Activated CD4-positive, alpha-beta T cell treated with anti-CD3 and anti-CD28 coated beads, Interleukin-2, amount 50 U/mL, for 16 hours (primary cell): ENCODE measurements around the gene F8.
"Not testable (repeated sequence)": the region's sequence is repeated elsewhere in the genome, so short reads cannot be mapped to it uniquely, and the experiment has no call there.

ENCODE experiments used
- DNase-seq: peaks from one replicate; pipeline ENCODE4 v3.0.0-alpha.2; 2020

Gene F8

DNA sequence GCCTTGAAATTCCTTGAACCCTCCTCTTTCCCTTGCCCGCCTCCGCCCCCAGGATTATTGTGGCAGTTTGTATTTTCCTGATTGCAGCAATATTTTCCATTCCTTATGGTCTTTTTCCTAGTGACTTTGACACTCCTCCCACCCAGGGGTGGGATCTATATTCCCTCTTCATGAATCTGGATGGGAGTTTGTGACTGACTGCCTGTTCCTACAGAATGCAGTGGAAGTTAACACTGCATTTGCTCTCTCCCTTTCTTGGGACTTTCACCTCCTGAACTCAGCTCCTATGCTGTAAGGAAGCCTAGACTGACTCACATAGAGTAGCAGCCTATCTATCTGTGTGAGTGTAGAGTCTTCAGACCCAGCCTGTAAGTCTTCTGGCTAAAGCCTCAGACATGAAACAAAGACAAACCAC, 6.4 kb upstream of the F8 start:
- DNase-seq: no peak

GRCh38 chrX:155028129-155028528, 5.6 kb upstream of the F8 start:
- peak; percentile 11 for DNase-seq

GRCh38 chrX:155027509-155028066, 5.1 kb upstream of the F8 start:
- peak; percentile 36 for DNase-seq

- DNase-seq: peak; percentile 93
These were observed 4.4 kb upstream of the F8 start, which contains the start of gene FUNDC2 for GRCh38 chrX:155026727-155027508. Gene FUNDC2, plus strand, starts transcription at chrX:155026844. Its CDS starts 95 bp downstream, at chrX:155026939.

DNA sequence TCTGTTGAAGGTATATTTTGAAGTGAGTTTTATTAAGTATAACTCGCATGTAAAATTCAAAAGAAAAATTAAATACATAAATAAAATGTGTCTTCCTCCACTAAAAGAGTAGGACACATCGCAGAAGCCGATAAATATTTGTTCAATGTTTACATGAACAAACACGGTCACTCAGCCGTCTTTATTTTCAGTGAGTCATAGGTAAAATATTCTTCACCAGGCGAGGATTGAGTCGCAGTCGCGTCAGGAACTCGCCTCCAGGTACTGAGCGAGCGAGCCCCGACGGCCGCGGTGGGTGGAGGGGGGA, 3.9 kb upstream of the F8 start:
- DNase-seq: no peak

DNA sequence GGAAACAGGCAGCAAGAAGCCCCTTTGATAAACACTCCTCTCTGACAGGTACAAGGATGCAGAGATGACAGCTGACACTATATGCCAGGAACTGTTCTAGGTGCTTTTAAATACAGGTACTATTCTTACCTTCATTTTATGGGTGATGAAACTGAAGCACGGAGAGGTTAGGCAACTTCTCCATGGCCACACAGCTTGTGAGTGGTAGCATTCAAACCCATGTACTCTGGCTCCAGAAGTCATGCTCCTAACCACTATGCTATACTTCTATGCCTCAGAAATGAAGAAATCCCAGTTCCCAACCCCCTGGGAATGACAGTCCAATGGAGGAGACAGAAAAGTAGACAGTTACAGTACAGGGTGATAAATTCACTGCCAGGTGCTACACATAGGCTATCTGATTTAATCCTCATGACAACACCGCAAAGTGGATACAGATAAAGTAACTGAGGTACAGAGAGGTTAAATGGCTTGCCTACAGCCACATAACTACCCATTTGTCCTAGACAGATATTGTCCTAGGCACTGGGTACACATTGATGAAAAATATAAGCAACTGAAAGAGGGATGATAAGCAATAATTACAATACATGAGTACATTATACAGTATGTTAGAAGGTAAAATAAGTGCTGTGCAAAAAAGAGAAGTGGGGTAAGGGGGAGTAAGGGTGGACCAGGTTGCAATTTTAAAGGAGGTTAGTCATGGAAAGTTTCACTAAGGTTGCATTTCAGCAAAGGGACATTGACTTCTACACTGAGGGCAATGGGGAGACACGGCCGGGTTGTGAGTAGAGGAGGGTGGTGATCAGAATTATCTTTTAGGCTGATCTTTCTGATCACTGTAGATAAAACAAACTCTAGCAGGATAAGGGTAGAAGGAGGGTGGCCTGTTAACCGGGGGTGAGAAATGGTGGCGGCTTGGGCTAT, 1.6 kb upstream of the F8 start:
- no peak for DNase-seq

DNA sequence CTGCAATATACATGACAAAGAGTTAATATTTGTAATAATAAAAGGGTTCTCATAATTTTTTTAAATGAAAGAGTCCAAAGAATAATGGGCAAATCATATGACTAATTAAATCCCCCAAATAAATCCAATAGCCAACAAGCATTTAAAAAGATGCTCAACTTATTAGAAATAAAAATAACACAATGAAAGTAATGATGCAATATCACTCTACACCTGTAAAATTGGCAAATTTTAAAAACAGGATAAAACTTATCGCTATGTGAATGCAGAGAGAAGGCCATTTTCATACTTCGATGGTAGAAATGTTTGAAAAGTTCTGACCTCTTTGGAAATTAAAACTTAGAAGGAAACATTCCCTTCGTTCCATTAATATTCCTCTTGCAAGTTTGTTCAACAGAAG, 1.9 kb downstream of the F8 start:
- no peak for DNase-seq

GRCh38 chrX:155009994-155010472, 12.5 kb downstream of the F8 start:
- DNase-seq: no peak

GRCh38 chrX:155008578-155008977, 13.9 kb downstream of the F8 start:
- DNase-seq: not testable (repeated sequence)

- not testable (repeated sequence) for DNase-seq
These were observed 15.4 kb downstream of the F8 start for GRCh38 chrX:155006913-155007671.

DNA sequence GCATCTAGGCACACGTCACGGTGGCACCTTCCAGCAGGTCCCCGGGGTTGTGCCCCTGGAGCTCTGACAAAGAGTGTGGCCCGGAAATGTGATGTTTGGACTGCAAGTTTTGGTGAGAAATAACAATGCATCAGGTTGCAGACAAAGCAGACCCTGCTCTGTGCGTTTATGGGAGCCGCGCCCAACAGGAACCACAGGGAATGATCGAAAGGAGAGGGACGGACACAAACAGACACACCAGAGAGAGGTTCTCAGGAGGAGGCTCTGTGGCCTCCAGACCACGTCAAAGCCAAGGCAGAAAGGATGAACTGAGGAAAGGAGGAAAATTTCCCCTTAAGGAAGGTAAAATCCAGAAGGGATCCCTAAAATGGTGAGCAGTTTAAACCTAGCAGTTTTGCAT, 16.1 kb downstream of the F8 start:
- not testable (repeated sequence) for DNase-seq

DNA sequence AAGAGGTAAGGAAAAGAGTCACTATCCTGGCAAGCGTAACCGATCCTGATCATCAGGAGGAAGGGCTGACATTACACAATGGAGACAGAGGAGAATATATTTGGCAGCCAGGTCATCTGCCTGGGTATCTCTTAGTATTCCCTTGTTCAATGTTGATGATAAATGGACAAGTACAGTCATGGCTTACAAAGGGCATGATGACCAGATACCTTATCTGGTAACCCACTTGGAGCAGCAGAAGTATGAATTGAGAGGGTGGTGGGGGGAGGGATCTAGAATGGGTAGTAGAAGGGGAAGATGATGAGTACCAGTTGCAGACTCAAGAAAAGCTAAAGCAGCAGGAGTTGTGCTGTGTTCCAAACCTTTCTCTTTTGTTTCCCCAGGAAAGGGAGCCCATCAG, 17.3 kb downstream of the F8 start:
- no peak for DNase-seq

DNA sequence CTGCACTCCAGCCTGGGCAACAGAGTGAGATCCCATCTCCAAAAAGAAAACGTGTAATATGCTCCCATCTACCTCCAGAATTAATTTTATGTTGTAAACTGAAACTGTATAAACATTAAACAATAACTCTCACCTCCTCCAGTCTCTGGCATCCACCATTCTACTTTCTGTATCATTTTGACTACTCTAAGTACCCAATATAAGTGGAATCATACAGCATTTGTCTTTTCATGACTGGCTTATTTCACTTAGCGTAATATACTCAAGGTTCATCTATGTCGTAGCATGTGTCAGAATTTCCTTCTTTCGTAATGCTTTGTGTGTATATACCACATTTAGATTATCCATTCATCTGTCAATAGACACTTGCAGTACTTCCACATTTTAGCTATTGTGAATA, 20.6 kb downstream of the F8 start:
- peak; percentile 3 for DNase-seq

DNA sequence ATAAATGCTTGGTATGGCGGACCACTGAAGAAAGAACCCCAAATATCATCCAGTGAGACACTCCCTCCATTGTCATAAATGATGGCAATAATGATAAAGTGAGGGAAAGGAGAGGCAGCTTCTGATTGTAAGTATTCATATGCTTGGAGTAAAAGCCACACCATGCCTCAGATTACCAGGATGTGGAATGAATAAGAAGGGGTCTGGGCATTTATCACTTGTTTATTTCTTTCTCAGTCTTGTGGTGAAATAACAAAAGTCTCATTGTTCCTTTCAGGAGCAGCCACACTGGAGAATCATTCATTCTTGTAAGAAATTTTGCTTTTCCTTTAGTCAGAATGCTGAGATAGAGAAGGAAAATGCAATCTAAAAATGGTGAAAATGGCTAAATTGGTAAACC, 21.7 kb downstream of the F8 start:
- no peak for DNase-seq

GRCh38 chrX:154998204-154998880, 24.2 kb downstream of the F8 start:
- DNase-seq: no peak

DNA sequence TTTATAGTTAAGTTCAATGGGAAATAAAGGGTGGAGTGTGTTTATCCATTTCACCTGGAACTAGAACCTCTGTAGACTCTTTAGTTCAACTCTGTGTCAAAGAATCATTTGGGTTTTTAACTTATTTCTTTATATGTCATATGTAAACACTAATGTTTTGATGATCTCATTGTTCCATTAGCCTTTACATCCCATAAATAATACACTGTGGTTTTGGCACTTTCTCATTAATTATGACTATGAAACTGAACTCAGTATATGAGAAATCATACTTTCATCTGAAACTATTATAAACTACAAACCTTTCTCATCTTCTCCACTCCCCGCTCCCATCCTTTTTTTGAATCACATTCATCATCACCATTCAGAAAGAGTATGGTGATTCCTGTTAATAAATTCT, 31.0 kb downstream of the F8 start:
- no peak for DNase-seq

- DNase-seq: peak; percentile 2
These were observed 31.5 kb downstream of the F8 start for GRCh38 chrX:154991039-154991438.

- no peak for DNase-seq
These were observed 32.0 kb downstream of the F8 start for GRCh38 chrX:154990496-154990895.

- no peak for DNase-seq
These were observed 33.8 kb downstream of the F8 start for GRCh38 chrX:154988719-154989118.

- no peak for DNase-seq
These were observed 34.6 kb downstream of the F8 start for GRCh38 chrX:154987940-154988339.

DNA sequence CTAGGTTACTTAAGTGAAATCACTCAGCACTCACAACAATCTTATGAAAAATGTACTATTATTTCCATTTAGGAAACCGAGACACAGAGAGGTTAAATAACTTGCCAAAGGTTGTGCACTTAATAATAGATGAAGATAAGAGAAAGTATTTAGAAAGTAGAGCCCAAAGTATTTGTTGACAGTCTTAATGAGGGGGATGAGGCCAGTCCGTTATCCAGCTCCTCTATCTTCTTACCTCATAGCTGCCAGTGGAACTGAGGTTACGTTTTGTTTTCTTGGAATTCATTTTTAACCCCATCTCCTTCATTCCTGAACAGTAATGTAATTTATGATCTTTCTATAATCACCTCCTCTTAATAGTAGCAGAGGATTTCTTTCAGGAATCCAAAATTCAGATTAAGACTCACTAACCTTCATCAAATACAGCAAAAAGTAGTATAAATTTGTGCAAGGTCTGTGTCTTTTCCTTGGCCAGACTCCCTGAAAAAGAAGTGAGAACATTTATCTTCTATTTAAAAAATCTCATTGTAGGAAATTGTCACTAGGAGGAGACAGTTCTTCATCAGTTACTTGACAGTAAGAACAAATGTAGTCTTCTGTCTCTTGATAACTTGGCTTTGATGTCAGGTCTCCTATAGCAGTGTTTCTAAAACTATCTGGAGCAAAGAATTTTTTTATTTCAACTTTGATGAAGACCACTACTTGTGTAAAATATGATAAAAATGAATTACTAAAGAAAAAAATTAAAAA, 35.5 kb downstream of the F8 start:
- DNase-seq: no peak

DNA sequence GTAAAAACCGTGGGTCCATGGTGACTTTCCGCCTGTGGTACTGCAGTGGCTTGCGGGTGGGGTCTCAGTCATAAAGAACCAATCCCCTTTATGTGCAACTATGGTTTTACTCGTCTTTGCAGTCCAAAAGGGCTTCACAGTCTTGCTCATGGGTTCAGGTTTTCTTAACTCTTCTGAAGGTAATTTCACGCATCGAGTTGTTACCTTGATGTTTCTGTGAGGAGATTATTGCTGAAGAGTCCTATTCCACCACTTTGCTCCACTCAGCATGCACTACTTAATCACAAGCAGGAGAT, 41.5 kb downstream of the F8 start:
- DNase-seq: no peak
